Activated CD8-positive, alpha-beta T cell treated with anti-CD3 and anti-CD28 coated beads for 36 hours (primary cell): Measurements from ENCODE around the gene IL17B. TPM values are rescaled to one million over a fixed set of nuclear protein-coding genes. Genes with fewer than 3 reads are reported as not detected.

Source experiments
- ATAC-seq: fragments of 200-7000 bp; cut with Tn5 transposase; one replicate; pipeline ENCODE4 v1.10.0; 2021; ENCODE audit warnings: mild to moderate bottlenecking, moderate library complexity
- CTCF ChIA-PET: fragments of 350-600 bp; sonication (Branson Sonifier 250); formaldehyde crosslinking; loops from one replicate; lab custom pipeline; 2021; ENCODE audit warnings: antibody characterized with exemption; lab: Charles Lee
- POLR2A ChIA-PET: fragments of 350-600 bp; sonication (Branson Sonifier 250); formaldehyde crosslinking; loops from one replicate; lab custom pipeline; 2021; ENCODE audit warnings: antibody characterized with exemption; lab: Charles Lee
- DNase-seq: peaks from one replicate; pipeline ENCODE4 v3.0.0-alpha.2; 2020
- H3K27ac Mint-ChIP-seq: one replicate; pipeline ENCODE4 v1.8.0; 2021; ENCODE audit warnings: mild to moderate bottlenecking, mixed read lengths
- H3K27me3 Mint-ChIP-seq: one replicate; pipeline ENCODE4 v1.8.0; 2021; ENCODE audit warnings: mixed read lengths
- H3K36me3 Mint-ChIP-seq: one replicate; pipeline ENCODE4 v1.8.0; 2021; ENCODE audit warnings: low read depth, mixed read lengths
- H3K4me1 Mint-ChIP-seq: one replicate; pipeline ENCODE4 v1.8.0; 2021; ENCODE audit warnings: low read depth, mixed read lengths
- H3K4me3 Mint-ChIP-seq: one replicate; pipeline ENCODE4 v1.8.0; 2021; ENCODE audit warnings: mild to moderate bottlenecking, moderate library complexity, mixed read lengths
- H3K9me3 Mint-ChIP-seq: one replicate; pipeline ENCODE4 v1.8.0; 2021; ENCODE audit warnings: mixed read lengths
- intact Hi-C: fragments of 100-400 bp; cut with micrococcal nuclease; formaldehyde crosslinking; loops from one replicate; pipeline ENCODE4 v1.10.0; 2022
- total RNA-seq, 2 experiments: library from RNA; stranded (reverse); gene quantifications; one replicate each; pipeline ENCODE4 v1.2.3, GENCODE V29; 2021
- TF ChIP-seq, protein P1 (sequence below): fragments of 200-600 bp; IDR thresholded peaks from one replicate; pipeline ENCODE4 v1.8.0; 2022; ENCODE audit warnings: antibody characterized with exemption, mild to moderate bottlenecking

IL17B gene
- total RNA-seq, 2 experiments from 2014 or later: not detected

- Mint-ChIP-seq H3K9me3 (no peaks in the 10 kb centered on the region), H3K27ac (no peak overlapping the region), H3K4me3 (no peak overlapping the region), H3K4me1 (peaks cover 4% of the 10 kb centered on the region), H3K36me3 (no peaks in the 10 kb centered on the region), H3K27me3 (no peaks in the 10 kb centered on the region)
- ChIA-PET CTCF (interaction anchor here (0.6 to 4.5 kb wide), 7 partner anchors 8 to 239 kb away, joined by 3 to 43 read pairs (median 4); no protein-coding TSS in a partner anchor), POLR2A (interaction anchor here (1.1 kb wide), 1 partner anchor 25 kb away, joined by 3 read pairs; no protein-coding TSS in a partner anchor)
- no peak for DNase-seq
- ATAC-seq: no peak
- intact Hi-C loops: loop anchor here (2.0 to 5.0 kb wide), 2 partner anchors 52 to 185 kb away; no protein-coding TSS in a partner anchor
- TF ChIP-seq, protein P1, sequence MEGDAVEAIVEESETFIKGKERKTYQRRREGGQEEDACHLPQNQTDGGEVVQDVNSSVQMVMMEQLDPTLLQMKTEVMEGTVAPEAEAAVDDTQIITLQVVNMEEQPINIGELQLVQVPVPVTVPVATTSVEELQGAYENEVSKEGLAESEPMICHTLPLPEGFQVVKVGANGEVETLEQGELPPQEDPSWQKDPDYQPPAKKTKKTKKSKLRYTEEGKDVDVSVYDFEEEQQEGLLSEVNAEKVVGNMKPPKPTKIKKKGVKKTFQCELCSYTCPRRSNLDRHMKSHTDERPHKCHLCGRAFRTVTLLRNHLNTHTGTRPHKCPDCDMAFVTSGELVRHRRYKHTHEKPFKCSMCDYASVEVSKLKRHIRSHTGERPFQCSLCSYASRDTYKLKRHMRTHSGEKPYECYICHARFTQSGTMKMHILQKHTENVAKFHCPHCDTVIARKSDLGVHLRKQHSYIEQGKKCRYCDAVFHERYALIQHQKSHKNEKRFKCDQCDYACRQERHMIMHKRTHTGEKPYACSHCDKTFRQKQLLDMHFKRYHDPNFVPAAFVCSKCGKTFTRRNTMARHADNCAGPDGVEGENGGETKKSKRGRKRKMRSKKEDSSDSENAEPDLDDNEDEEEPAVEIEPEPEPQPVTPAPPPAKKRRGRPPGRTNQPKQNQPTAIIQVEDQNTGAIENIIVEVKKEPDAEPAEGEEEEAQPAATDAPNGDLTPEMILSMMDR: no peak
Observed at GRCh38 chr5:149379818-149380374, 804 bp upstream of the IL17B start.

GRCh38 chr5:149378241-149378820 lies 761 bp downstream of the IL17B start:
- H3K4me3 Mint-ChIP-seq: no peak overlapping the region
- ChIA-PET POLR2A (no interaction called here), CTCF (no interaction called here)
- H3K36me3 Mint-ChIP-seq: no peaks in the 10 kb centered on the region
- no peaks in the 10 kb centered on the region for H3K9me3 Mint-ChIP-seq
- TF ChIP-seq, protein P1: no peak
- peaks cover 4% of the 10 kb centered on the region for H3K4me1 Mint-ChIP-seq
- DNase-seq (no peak), ATAC-seq (no peak)
- no peak overlapping the region for H3K27ac Mint-ChIP-seq
- intact Hi-C loops: no loop called here
- H3K27me3 Mint-ChIP-seq: no peaks in the 10 kb centered on the region

GRCh38 chr5:149376711-149377447 lies 2.2 kb downstream of the IL17B start:
- Mint-ChIP-seq H3K4me3 (no peak overlapping the region), H3K9me3 (no peaks in the 10 kb centered on the region), H3K27me3 (no peaks in the 10 kb centered on the region), H3K27ac (no peak overlapping the region), H3K4me1 (peaks cover 2% of the 10 kb centered on the region), H3K36me3 (no peaks in the 10 kb centered on the region)
- DNase-seq (no peak), ATAC-seq (no peak)
- CTCF ChIA-PET: interaction anchor here (0.8 to 1.1 kb wide), 3 partner anchors 9 to 188 kb away, joined by 3 read pairs; no protein-coding TSS in a partner anchor
- POLR2A ChIA-PET: interaction anchor here (0.6 kb wide), 1 partner anchor 33 kb away, joined by 3 read pairs; no protein-coding TSS in a partner anchor
- TF ChIP-seq, protein P1: no peak
- intact Hi-C loops: no loop called here

- Mint-ChIP-seq H3K9me3 (no peaks in the 10 kb centered on the region), H3K36me3 (no peaks in the 10 kb centered on the region), H3K4me3 (no peak overlapping the region), H3K4me1 (no peaks in the 10 kb centered on the region), H3K27me3 (no peaks in the 10 kb centered on the region), H3K27ac (no peak overlapping the region)
- DNase-seq (no peak), ATAC-seq (no peak)
- intact Hi-C loops: no loop called here
- TF ChIP-seq, protein P1: no peak
- CTCF ChIA-PET: interaction anchor here (1.2 to 1.5 kb wide), 3 partner anchors 9 to 189 kb away, joined by 3 to 5 read pairs (median 3); no protein-coding TSS in a partner anchor
- POLR2A ChIA-PET: no interaction called here
Observed at GRCh38 chr5:149376104-149376503, 3.0 kb downstream of the IL17B start.
